GM21723 (cell line): ENCODE data around the gene USP17L17.
"Not testable (repeated sequence)": the region's sequence is repeated elsewhere in the genome, so short reads cannot be mapped to it uniquely, and the experiment has no call there.

ENCODE experiments used
- ATAC-seq: cut with Tn5 transposase; IDR thresholded peaks from one replicate; pipeline ENCODE4 v1.9.1; 2021; ENCODE audit warnings: mild to moderate bottlenecking, moderate library complexity; ENCODE audit not compliant: unreplicated experiment

Gene USP17L17, protein sequence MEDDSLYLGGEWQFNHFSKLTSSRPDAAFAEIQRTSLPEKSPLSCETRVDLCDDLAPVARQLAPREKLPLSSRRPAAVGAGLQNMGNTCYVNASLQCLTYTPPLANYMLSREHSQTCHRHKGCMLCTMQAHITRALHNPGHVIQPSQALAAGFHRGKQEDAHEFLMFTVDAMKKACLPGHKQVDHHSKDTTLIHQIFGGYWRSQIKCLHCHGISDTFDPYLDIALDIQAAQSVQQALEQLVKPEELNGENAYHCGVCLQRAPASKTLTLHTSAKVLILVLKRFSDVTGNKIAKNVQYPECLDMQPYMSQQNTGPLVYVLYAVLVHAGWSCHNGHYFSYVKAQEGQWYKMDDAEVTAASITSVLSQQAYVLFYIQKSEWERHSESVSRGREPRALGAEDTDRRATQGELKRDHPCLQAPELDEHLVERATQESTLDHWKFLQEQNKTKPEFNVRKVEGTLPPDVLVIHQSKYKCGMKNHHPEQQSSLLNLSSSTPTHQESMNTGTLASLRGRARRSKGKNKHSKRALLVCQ

DNA sequence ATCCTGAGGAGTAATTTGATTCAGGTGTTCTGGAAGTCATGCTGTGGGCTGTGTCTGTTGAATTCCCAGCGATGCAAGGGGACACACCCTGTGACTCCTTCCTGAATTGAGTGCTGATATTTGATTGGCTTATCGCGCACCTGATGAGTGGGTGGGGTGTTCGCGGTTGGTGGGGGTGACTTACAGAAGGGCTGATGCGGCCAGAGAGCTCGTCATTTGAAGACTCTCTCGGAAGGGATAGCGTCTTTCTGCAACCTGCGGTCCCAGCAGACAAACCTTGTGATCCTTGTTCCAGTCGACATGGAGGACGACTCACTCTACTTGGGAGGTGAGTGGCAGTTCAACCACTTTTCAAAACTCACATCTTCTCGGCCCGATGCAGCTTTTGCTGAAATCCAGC lies at the start of gene USP17L17:
Gene USP17L17, plus strand, starts transcription at position 301 of the 400 bp plus-strand sequence. Its CDS starts 0 bp downstream, at position 301.
- not testable (repeated sequence) for ATAC-seq

DNA sequence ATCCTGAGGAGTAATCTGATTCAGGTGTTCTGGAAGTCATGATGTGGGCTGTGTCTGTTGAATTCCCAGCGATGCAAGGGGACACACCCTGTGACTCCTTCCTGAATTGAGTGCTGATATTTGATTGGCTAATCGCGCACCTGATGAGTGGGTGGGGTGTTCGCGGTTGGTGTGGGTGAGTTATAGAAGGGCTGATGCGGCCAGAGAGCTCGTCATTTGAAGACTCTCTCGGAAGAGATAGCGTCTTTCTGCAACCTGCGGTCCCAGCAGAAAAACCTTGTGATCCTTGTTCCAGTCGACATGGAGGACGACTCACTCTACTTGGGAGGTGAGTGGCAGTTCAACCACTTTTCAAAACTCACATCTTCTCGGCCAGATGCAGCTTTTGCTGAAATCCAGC lies 33.3 kb upstream of the USP17L17 start, which contains the start of gene USP17L10:
Gene USP17L10, plus strand, starts transcription at position 301 of the 400 bp plus-strand sequence. Its CDS starts 0 bp downstream, at position 301.
- ATAC-seq: not testable (repeated sequence)

DNA sequence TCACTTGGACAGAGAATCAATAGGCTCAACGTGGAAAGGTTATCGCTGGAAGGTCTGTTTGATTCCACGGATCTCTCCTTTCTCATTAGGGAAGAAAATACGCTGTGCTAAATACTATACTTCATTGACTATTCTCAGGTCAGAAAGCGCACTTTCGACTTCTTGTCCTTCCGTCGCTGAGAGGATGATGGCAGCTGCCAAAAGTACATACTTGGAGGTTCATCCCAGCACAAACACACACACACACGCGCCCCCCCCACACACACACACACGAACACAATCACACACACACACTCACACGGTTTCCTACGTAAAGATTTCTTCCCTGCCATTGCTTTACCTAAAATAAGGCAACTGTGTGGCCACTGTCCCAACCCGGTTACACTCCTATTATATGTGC lies 29.0 kb upstream of the USP17L17 start:
- ATAC-seq: not testable (repeated sequence)

DNA sequence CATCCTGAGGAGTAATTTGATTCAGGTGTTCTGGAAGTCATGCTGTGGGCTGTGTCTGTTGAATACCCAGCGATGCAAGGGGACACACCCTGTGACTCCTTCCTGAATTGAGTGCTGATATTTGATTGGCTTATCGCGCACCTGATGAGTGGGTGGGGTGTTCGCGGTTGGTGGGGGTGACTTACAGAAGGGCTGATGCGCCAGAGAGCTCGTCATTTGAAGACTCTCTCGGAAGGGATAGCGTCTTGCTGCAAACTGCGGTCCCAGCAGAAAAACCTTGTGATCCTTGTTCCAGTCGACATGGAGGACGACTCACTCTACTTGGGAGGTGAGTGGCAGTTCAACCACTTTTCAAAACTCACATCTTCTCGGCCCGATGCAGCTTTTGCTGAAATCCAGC lies 28.6 kb upstream of the USP17L17 start, which contains the start of gene USP17L11:
Gene USP17L11, plus strand, starts transcription at position 301 of the 400 bp plus-strand sequence. Its CDS starts 0 bp downstream, at position 301.
- ATAC-seq: not testable (repeated sequence)

DNA sequence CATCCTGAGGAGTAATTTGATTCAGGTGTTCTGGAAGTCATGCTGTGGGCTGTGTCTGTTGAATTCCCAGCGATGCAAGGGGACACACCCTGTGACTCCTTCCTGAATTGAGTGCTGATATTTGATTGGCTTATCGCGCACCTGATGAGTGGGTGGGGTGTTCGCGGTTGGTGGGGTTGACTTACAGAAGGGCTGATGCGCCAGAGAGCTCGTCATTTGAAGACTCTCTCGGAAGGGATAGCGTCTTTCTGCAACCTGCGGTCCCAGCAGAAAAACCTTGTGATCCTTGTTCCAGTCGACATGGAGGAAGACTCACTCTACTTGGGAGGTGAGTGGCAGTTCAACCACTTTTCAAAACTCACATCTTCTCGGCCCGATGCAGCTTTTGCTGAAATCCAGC lies 23.8 kb upstream of the USP17L17 start, which contains the start of gene USP17L12:
Gene USP17L12, plus strand, starts transcription at position 301 of the 400 bp plus-strand sequence. Its CDS starts 0 bp downstream, at position 301.
- ATAC-seq: not testable (repeated sequence)

DNA sequence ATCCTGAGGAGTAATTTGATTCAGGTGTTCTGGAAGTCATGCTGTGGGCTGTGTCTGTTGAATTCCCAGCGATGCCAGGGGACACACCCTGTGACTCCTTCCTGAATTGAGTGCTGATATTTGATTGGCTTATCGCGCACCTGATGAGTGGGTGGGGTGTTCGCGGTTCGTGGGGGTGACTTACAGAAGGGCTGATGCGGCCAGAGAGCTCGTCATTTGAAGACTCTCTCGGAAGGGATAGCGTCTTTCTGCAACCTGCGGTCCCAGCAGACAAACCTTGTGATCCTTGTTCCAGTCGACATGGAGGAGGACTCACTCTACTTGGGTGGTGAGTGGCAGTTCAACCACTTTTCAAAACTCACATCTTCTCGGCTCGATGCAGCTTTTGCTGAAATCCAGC lies 19.1 kb upstream of the USP17L17 start, which contains the start of gene USP17L13:
Gene USP17L13, plus strand, starts transcription at position 301 of the 400 bp plus-strand sequence. Its CDS starts 0 bp downstream, at position 301.
- ATAC-seq: not testable (repeated sequence)

DNA sequence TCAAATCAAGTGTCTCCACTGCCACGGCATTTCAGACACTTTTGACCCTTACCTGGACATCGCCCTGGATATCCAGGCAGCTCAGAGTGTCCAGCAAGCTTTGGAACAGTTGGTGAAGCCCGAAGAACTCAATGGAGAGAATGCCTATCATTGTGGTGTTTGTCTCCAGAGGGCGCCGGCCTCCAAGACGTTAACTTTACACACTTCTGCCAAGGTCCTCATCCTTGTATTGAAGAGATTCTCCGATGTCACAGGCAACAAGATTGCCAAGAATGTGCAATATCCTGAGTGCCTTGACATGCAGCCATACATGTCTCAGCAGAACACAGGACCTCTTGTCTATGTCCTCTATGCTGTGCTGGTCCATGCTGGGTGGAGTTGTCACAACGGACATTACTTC lies 13.4 kb upstream of the USP17L17 start:
- not testable (repeated sequence) for ATAC-seq

DNA sequence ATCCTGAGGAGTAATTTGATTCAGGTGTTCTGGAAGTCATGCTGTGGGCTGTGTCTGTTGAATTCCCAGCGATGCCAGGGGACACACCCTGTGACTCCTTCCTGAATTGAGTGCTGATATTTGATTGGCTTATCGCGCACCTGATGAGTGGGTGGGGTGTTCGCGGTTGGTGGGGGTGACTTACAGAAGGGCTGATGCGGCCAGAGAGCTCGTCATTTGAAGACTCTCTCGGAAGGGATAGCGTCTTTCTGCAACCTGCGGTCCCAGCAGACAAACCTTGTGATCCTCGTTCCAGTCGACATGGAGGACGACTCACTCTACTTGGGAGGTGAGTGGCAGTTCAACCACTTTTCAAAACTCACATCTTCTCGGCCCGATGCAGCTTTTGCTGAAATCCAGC lies 9.6 kb upstream of the USP17L17 start, which contains the start of gene USP17L15:
Gene USP17L15, plus strand, starts transcription at position 301 of the 400 bp plus-strand sequence. Its CDS starts 0 bp downstream, at position 301.
- not testable (repeated sequence) for ATAC-seq

DNA sequence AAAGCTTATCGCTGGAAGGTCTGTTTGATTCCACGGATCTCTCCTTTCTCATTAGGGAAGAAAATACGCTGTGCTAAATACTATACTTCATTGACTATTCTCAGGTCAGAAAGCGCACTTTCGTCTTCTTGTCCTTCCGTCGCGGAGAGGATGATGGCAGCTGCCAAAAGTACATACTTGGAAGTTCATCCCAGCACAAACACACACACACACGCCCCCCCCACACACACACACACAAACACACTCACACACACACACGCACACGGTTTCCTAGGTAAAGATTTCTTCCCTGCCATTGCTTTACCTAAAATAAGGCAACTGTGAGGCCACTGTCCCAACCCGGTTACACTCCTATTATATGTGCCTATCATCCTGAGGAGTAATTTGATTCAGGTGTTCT lies 5.2 kb upstream of the USP17L17 start:
- ATAC-seq: not testable (repeated sequence)

DNA sequence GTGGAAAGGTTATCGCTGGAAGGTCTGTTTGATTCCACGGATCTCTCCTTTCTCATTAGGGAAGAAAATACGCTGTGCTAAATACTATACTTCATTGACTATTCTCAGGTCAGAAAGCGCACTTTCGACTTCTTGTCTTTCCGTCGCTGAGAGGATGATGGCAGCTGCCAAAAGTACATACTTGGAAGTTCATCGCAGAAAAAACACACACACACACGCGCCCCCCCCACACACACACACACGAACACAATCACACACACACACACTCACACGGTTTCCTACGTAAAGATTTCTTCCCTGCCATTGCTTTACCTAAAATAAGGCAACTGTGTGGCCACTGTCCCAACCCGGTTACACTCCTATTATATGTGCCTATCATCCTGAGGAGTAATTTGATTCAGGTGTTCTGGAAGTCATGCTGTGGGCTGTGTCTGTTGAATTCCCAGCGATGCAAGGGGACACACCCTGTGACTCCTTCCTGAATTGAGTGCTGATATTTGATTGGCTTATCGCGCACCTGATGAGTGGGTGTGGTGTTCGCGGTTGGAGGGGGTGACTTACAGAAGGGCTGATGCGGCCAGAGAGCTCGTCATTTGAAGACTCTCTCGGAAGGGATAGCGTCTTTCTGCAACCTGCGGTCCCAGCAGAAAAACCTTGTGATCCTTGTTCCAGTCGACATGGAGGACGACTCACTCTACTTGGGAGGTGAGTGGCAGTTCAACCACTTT lies 4.4 kb downstream of the USP17L17 start, which contains the start of gene USP17L18:
Gene USP17L18, plus strand, starts transcription at position 678 of the 728 bp plus-strand sequence. Its CDS starts 0 bp downstream, at position 678.
- ATAC-seq: not testable (repeated sequence)

DNA sequence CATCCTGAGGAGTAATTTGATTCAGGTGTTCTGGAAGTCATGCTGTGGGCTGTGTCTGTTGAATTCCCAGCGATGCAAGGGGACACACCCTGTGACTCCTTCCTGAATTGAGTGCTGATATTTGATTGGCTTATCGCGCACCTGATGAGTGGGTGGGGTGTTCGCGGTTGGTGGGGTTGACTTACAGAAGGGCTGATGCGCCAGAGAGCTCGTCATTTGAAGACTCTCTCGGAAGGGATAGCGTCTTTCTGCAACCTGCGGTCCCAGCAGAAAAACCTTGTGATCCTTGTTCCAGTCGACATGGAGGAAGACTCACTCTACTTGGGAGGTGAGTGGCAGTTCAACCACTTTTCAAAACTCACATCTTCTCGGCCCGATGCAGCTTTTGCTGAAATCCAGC lies 9.4 kb downstream of the USP17L17 start, which contains the start of gene USP17L19:
Gene USP17L19, plus strand, starts transcription at position 301 of the 400 bp plus-strand sequence. Its CDS starts 0 bp downstream, at position 301.
- ATAC-seq: not testable (repeated sequence)

DNA sequence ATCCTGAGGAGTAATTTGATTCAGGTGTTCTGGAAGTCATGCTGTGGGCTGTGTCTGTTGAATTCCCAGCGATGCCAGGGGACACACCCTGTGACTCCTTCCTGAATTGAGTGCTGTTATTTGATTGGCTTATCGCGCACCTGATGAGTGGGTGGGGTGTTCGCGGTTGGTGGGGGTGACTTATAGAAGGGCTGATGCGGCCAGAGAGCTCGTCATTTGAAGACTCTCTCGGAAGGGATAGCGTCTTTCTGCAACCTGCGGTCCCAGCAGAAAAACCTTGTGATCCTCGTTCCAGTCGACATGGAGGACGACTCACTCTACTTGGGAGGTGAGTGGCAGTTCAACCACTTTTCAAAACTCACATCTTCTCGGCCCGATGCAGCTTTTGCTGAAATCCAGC lies 14.1 kb downstream of the USP17L17 start, which contains the start of gene USP17L20:
Gene USP17L20, plus strand, starts transcription at position 301 of the 400 bp plus-strand sequence. Its CDS starts 0 bp downstream, at position 301.
- ATAC-seq: not testable (repeated sequence)

DNA sequence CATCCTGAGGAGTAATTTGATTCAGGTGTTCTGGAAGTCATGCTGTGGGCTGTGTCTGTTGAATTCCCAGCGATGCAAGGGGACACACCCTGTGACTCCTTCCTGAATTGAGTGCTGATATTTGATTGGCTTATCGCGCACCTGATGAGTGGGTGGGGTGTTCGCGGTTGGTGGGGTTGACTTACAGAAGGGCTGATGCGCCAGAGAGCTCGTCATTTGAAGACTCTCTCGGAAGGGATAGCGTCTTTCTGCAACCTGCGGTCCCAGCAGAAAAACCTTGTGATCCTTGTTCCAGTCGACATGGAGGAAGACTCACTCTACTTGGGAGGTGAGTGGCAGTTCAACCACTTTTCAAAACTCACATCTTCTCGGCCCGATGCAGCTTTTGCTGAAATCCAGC lies 18.9 kb downstream of the USP17L17 start, which contains the start of gene USP17L21:
Gene USP17L21, plus strand, starts transcription at position 301 of the 400 bp plus-strand sequence. Its CDS starts 0 bp downstream, at position 301.
- ATAC-seq: not testable (repeated sequence)

DNA sequence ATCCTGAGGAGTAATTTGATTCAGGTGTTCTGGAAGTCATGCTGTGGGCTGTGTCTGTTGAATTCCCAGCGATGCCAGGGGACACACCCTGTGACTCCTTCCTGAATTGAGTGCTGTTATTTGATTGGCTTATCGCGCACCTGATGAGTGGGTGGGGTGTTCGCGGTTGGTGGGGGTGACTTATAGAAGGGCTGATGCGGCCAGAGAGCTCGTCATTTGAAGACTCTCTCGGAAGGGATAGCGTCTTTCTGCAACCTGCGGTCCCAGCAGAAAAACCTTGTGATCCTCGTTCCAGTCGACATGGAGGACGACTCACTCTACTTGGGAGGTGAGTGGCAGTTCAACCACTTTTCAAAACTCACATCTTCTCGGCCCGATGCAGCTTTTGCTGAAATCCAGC lies 23.6 kb downstream of the USP17L17 start, which contains the start of gene USP17L22:
Gene USP17L22, plus strand, starts transcription at position 301 of the 400 bp plus-strand sequence. Its CDS starts 0 bp downstream, at position 301.
- not testable (repeated sequence) for ATAC-seq

DNA sequence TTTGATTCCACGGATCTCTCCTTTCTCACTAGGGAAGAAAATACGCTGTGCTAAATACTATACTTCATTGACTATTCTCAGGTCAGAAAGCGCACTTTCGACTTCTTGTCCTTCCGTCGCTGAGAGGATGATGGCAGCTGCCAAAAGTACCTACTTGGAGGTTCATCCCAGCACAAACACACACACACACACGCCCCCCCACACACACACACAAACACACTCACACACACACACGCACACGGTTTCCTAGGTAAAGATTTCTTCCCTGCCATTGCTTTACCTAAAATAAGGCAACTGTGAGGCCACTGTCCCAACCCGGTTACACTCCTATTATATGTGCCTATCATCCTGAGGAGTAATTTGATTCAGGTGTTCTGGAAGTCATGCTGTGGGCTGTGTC lies 28.0 kb downstream of the USP17L17 start:
- not testable (repeated sequence) for ATAC-seq
